BLaER1 treated with 17β-estradiol and CSF1 and Interleukin-3, amounts not matched to agents 10 nM and 100 nM (cell line): ENCODE results near the gene PDGFD.

Experiments
- H3K27ac ChIP-seq, 11 experiments: shearing (Covaris generic); formaldehyde crosslinking; 2 replicates each; pipeline ENCODE4 v1.8.1; 2022
- H3K27me3 ChIP-seq, 11 experiments: shearing (Covaris generic); formaldehyde crosslinking; 2 replicates each; pipeline ENCODE4 v1.8.1; 2022
- H3K36me3 ChIP-seq, 11 experiments: shearing (Covaris generic); formaldehyde crosslinking; 2 replicates each; pipeline ENCODE4 v1.8.1; 2022
- H3K4me1 ChIP-seq, 10 experiments: shearing (Covaris generic); formaldehyde crosslinking; 2 replicates each; pipeline ENCODE4 v1.8.1; 2022
- H3K4me2 ChIP-seq, 11 experiments: shearing (Covaris generic); formaldehyde crosslinking; 2 replicates each; pipeline ENCODE4 v1.8.1; 2022
- H3K4me3 ChIP-seq, 10 experiments: shearing (Covaris generic); formaldehyde crosslinking; 2 replicates each; pipeline ENCODE4 v1.8.1; 2022
- H3K9ac ChIP-seq, 11 experiments: shearing (Covaris generic); formaldehyde crosslinking; 2 replicates each; pipeline ENCODE4 v1.8.1; 2022
- H3K9me3 ChIP-seq, 11 experiments: shearing (Covaris generic); formaldehyde crosslinking; replicated peaks in 1 of 11; 2 replicates each; pipeline ENCODE4 v1.8.1; 2022
- H4K20me1 ChIP-seq, 11 experiments: shearing (Covaris generic); formaldehyde crosslinking; 2 replicates each; pipeline ENCODE4 v1.8.1; 2022
- Cebpa-rat ChIP-seq, 11 experiments: shearing (Covaris generic); IDR thresholded peaks; 2 replicates each; pipeline ENCODE4 v1.8.1; 2022

The PDGFD gene

DNA sequence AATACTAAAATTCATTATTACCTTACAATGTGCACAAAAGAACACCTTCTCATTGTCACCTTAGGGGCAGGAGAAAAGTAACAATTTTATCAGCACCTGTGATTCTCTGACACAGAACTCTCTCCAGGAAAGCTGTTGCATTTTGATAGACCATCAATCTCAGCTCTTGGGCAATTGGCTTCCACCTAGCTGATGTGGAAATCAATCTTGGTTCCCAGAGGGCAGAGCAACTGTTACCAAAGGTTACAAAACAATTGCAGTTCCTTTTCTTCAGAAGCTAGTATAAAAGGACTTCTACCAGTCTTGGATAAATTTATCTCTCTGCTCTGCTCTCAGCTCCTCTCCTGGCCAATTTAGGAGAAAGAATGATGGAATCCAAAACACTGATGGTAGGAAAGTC, 285.3 kb downstream of the PDGFD start:
- no peaks in the 10 kb centered on the region for H4K20me1 ChIP-seq
- H3K4me1 ChIP-seq: peaks cover 7 to 40% (median 18%) of the 10 kb centered on the region in 10 experiments; a peak in 19 of 20 replicates
- no peaks in the 10 kb centered on the region for H3K36me3 ChIP-seq
- no peak for TF ChIP-seq Cebpa-rat (IDR thresholded peaks at IDR 0.05)
- no peaks in the 10 kb centered on the region for H3K27me3 ChIP-seq
- no peak overlapping the region for H3K4me3 ChIP-seq
- H3K9me3 ChIP-seq: peaks cover 0 to 17% (median 5%) of the 10 kb centered on the region in 11 experiments; a peak in 6 of 22 replicates
- H3K27ac ChIP-seq: no peak overlapping the region
- H3K9ac ChIP-seq: no peak overlapping the region
- peak overlapping the region in 1 of 11 experiments; percentile 14; a peak in 2 of 22 replicates for H3K4me2 ChIP-seq

DNA sequence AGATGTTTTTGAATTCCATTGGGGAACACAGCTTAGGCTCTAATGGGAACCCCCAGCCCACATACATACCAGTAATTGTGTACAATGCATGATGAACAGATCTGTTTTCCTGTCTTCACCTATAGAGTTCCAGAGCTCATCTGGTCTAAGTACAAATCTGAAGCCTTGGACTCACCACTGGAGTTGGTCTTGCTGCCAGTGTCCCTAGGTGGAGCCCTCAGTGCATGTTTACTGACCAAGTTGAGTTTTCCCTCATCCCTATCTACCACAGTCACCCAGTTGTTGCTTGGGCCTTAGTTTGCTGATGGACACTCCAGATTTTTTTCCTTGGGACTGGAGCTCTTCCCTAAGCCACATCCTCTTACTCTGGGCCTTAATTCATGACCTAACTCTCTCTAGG, 286.7 kb downstream of the PDGFD start:
- no peak overlapping the region for H3K4me2 ChIP-seq
- H3K27me3 ChIP-seq: no peaks in the 10 kb centered on the region
- no peaks in the 10 kb centered on the region for H3K36me3 ChIP-seq
- no peak overlapping the region for H3K27ac ChIP-seq
- no peaks in the 10 kb centered on the region for H4K20me1 ChIP-seq
- no peak overlapping the region for H3K9ac ChIP-seq
- peaks cover 0 to 17% (median 5%) of the 10 kb centered on the region in 11 experiments; a peak in 6 of 22 replicates for H3K9me3 ChIP-seq
- peaks cover 17 to 50% (median 29%) of the 10 kb centered on the region in 10 experiments for H3K4me1 ChIP-seq
- TF ChIP-seq Cebpa-rat (IDR thresholded peaks at IDR 0.05): no peak
- no peak overlapping the region for H3K4me3 ChIP-seq

DNA sequence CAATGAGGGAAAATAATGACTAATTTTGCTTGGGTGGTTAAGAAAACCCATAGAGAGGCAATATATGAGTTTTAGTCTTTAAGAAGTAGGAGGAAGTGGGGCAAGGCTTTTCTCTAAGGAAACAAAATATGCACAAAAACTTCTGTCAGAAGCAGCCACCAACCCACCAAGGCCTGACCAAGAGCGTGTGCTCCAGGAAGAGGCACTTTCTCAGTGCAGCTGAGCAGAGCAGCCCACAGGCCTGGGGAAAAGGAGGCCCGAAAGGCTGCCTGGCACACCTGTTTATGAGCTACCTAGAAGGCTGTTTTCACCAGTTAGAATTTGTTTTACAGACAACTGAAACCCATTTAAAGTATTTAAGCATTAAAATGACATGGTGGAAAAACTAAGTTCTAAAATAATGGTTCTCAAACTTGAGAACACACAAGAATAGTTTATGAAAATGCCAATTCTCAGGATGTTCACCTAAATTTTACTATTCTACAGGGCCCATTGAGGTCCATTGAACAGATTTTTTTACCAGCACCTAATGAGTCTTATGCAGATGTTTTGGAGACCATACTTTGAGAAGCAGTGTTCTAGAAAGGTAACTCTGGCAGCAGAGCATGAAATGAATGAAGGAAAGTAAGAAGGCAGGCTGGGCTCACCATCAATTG, 288.0 kb downstream of the PDGFD start:
- TF ChIP-seq Cebpa-rat (IDR thresholded peaks at IDR 0.05): no peak
- Histone ChIP-seq H3K27me3 (no peaks in the 10 kb centered on the region), H3K36me3 (no peaks in the 10 kb centered on the region), H3K4me1 (peaks cover 26 to 50% (median 40%) of the 10 kb centered on the region in 10 experiments), H3K9me3 (peaks cover 0 to 17% (median 5%) of the 10 kb centered on the region in 11 experiments; a peak in 6 of 22 replicates), H3K27ac (peak overlapping the region in 1 of 11 experiments; percentile 10; a peak in 1 of 22 replicates), H3K4me2 (peak overlapping the region in 10 of 11 experiments; percentile 18 to 64 (median 50); a peak in 18 of 22 replicates), H3K9ac (no peak overlapping the region), H4K20me1 (no peaks in the 10 kb centered on the region), H3K4me3 (no peak overlapping the region)

DNA sequence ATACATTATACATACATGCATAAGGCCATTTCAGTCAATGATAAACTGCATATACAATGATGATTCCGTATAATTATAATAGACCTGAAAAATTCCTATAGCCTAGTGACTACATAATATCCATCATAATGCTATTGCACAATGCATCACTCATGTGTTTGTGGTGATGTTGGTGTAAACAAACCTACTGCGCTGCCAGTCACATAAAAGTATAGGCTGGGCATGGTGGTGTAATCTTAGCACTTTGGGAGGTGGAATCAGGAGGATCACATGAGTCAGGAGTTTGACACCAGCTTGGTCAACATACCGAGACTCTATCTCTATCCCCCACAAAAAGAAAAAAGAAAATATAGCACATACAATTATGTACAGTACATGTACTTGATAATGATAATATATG, 291.2 kb downstream of the PDGFD start:
- H3K27me3 ChIP-seq: no peaks in the 10 kb centered on the region
- peaks cover 0 to 8% (median 0%) of the 10 kb centered on the region in 11 experiments; a peak in 2 of 22 replicates for H3K9me3 ChIP-seq
- H3K9ac ChIP-seq: no peak overlapping the region
- no peaks in the 10 kb centered on the region for H4K20me1 ChIP-seq
- peak overlapping the region; percentile 56 to 84 (median 73); a peak in 19 of 22 replicates for H3K4me2 ChIP-seq
- no peak overlapping the region for H3K27ac ChIP-seq
- no peak overlapping the region for H3K4me3 ChIP-seq
- H3K4me1 ChIP-seq: peaks cover 31 to 55% (median 43%) of the 10 kb centered on the region in 10 experiments
- no peaks in the 10 kb centered on the region for H3K36me3 ChIP-seq
- 0 out of 22 replicates have a peak, but pooled peaks of 1 of the 11 experiments have one; percentile 13 for TF ChIP-seq Cebpa-rat (IDR thresholded peaks at IDR 0.05)

DNA sequence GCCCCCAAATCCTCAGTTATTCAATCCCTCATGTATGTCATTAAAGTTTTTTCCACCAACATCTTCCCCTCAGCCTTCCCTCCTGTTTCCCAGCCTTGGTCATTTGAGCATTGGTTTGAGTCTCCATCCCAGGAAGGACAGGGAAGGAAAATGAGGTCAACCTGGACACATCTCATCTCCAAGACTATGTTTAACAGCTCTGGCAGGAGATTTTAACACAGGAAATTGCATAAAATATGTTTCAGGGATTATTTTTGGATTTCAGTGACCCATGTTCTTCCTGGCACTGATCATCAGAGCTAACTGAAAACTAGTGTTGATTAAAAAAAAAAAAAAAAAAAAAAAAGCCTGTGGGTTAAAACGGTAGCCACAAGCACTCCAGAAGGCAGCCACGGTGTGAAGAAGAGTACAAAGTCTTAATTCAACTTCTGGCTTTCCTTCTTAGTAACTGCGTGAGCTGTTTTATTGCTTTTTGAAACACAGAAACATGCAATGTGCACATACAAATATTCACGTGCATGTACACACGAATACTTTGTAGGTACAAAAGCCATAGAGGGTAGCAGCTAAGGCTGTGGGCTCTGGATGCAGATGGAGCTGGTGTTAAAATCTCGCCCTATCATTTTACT, 291.9 kb downstream of the PDGFD start:
- H3K4me3 ChIP-seq: peak overlapping the region in 1 of 10 experiments; percentile 4; a peak in 1 of 20 replicates
- no peaks in the 10 kb centered on the region for H4K20me1 ChIP-seq
- H3K9me3 ChIP-seq: peaks cover 0 to 5% (median 0%) of the 10 kb centered on the region in 11 experiments; a peak in 2 of 22 replicates
- H3K27ac ChIP-seq: peak overlapping the region in 4 of 11 experiments; percentile 15 to 42 (median 30); a peak in 5 of 22 replicates
- H3K4me2 ChIP-seq: peak overlapping the region; percentile 56 to 84 (median 73)
- peaks cover 31 to 55% (median 43%) of the 10 kb centered on the region in 10 experiments for H3K4me1 ChIP-seq
- TF ChIP-seq Cebpa-rat (IDR thresholded peaks at IDR 0.05): no peak
- no peak overlapping the region for H3K9ac ChIP-seq
- no peaks in the 10 kb centered on the region for H3K36me3 ChIP-seq
- no peaks in the 10 kb centered on the region for H3K27me3 ChIP-seq

DNA sequence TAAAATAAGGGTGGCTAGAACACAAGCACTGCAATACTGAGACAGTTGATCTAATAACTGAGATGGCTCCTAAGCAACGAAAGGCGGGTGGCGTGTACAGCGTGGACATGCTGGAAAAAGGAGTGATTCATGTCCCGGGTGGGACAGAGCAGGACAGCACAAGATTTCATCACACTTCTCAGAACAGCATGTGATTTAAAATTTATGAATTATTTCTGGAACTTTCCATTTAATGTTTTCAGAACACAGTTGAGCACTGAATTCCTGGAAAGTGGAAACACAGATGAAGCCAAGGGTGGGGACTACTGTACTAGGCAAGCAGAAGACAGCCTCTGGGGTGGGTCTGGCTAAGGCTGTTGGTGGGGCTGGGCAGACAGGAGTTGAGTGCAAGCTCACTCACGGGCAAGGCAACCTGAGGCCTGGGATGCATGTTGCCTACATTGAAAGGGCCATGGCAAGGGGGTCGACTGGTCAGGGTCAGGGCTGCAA, 293.1 kb downstream of the PDGFD start:
- H3K9ac ChIP-seq: no peak overlapping the region
- H4K20me1 ChIP-seq: no peaks in the 10 kb centered on the region
- H3K9me3 ChIP-seq: peaks cover 0 to 5% (median 0%) of the 10 kb centered on the region in 11 experiments; a peak in 1 of 22 replicates
- no peaks in the 10 kb centered on the region for H3K27me3 ChIP-seq
- TF ChIP-seq Cebpa-rat (IDR thresholded peaks at IDR 0.05): no peak
- no peak overlapping the region for H3K4me3 ChIP-seq
- peak overlapping the region in 3 of 11 experiments; percentile 7 to 36 (median 8); a peak in 2 of 22 replicates for H3K27ac ChIP-seq
- H3K36me3 ChIP-seq: no peaks in the 10 kb centered on the region
- peak overlapping the region; percentile 15 to 84 (median 73); a peak in 20 of 22 replicates for H3K4me2 ChIP-seq
- H3K4me1 ChIP-seq: peaks cover 25 to 45% (median 35%) of the 10 kb centered on the region in 10 experiments

DNA sequence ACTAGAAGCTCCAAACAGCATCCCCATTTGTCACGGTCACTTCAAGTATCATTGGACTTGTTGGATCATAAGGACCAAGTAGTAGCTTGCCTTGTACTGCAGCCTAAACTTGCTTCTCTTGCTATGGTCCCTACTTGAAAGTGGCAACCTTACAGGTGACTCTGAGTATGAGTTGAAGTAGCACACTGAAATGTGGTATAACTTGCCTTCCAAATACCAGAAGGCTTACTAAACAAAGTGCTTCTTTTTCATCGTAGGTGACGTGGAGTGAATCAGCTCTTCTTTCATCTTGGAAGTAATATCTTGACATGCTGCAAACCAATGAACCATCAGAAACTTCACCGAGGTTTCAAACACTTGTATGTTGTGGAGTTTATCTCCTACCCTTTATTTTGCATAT, 296.5 kb downstream of the PDGFD start:
- H3K27ac ChIP-seq: no peak overlapping the region
- H3K4me2 ChIP-seq: no peak overlapping the region
- TF ChIP-seq Cebpa-rat (IDR thresholded peaks at IDR 0.05): no peak
- no peaks in the 10 kb centered on the region for H3K27me3 ChIP-seq
- H3K9me3 ChIP-seq: peaks cover 0 to 5% (median 0%) of the 10 kb centered on the region in 11 experiments; a peak in 1 of 22 replicates
- H3K4me3 ChIP-seq: no peak overlapping the region
- H3K4me1 ChIP-seq: peaks cover 19 to 32% (median 24%) of the 10 kb centered on the region in 10 experiments
- no peaks in the 10 kb centered on the region for H4K20me1 ChIP-seq
- H3K36me3 ChIP-seq: no peaks in the 10 kb centered on the region
- no peak overlapping the region for H3K9ac ChIP-seq

DNA sequence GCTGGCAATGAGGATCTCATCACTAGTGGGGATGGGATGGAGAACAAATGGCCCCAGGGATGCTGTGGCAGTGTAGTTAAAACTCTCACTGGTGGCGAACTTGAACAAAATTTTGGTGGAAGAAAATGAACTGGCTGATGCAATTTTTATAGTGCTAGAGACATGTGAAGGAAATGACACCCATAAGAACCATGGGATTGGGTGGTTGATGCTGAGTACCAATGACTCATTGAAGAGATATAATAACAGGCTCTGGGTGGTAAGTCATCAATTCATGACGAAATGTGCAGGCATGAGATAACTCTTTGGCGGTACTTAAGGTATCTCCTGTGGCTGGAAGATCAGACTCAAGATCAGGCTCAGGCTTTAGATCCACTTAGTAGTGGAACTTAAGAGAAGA, 300.4 kb downstream of the PDGFD start:
- TF ChIP-seq Cebpa-rat (IDR thresholded peaks at IDR 0.05): no peak
- no peak overlapping the region for H3K9ac ChIP-seq
- H3K27ac ChIP-seq: no peak overlapping the region
- no peak overlapping the region for H3K4me2 ChIP-seq
- H4K20me1 ChIP-seq: no peaks in the 10 kb centered on the region
- H3K4me3 ChIP-seq: no peak overlapping the region
- peaks cover 0 to 10% (median 9%) of the 10 kb centered on the region in 10 experiments; a peak in 11 of 20 replicates for H3K4me1 ChIP-seq
- H3K9me3 ChIP-seq: no peaks in the 10 kb centered on the region
- no peaks in the 10 kb centered on the region for H3K27me3 ChIP-seq
- no peaks in the 10 kb centered on the region for H3K36me3 ChIP-seq

DNA sequence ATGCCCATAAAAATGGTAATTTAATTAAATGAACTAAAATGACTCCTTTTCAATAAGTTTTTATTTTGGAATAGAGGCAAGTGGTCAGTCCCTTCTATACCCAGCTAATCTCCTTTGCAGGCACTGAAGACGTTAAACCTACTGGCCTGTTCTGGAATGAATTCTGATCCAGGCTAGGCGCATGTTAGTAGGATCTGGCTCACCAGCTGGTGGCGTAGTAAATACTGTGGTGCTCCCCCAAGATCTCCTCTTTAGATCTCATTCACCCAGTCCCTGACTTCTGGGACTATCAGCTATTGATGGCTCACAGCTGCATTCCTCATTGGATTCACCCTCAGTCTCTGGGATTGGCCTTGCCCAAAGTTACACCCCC, 301.2 kb downstream of the PDGFD start:
- no peaks in the 10 kb centered on the region for H4K20me1 ChIP-seq
- H3K27me3 ChIP-seq: no peaks in the 10 kb centered on the region
- no peak overlapping the region for H3K9ac ChIP-seq
- no peaks in the 10 kb centered on the region for H3K36me3 ChIP-seq
- H3K9me3 ChIP-seq: no peaks in the 10 kb centered on the region
- H3K4me3 ChIP-seq: no peak overlapping the region
- H3K4me1 ChIP-seq: peaks cover 0 to 10% (median 9%) of the 10 kb centered on the region in 10 experiments; a peak in 11 of 20 replicates
- TF ChIP-seq Cebpa-rat (IDR thresholded peaks at IDR 0.05): no peak
- peak overlapping the region in 6 of 11 experiments; percentile 2 to 39 (median 20); a peak in 7 of 22 replicates for H3K4me2 ChIP-seq
- no peak overlapping the region for H3K27ac ChIP-seq
